HG02588 (cell line): ENCODE results near the gene RRAGD.
"Not testable (repeated sequence)": the region's sequence is repeated elsewhere in the genome, so short reads cannot be mapped to it uniquely, and the experiment has no call there.

Experiments
- ATAC-seq: cut with Tn5 transposase; IDR thresholded peaks from one replicate; pipeline ENCODE4 v1.9.1; 2021; ENCODE audit warnings: mild to moderate bottlenecking, moderate library complexity; ENCODE audit not compliant: unreplicated experiment

The RRAGD gene

DNA sequence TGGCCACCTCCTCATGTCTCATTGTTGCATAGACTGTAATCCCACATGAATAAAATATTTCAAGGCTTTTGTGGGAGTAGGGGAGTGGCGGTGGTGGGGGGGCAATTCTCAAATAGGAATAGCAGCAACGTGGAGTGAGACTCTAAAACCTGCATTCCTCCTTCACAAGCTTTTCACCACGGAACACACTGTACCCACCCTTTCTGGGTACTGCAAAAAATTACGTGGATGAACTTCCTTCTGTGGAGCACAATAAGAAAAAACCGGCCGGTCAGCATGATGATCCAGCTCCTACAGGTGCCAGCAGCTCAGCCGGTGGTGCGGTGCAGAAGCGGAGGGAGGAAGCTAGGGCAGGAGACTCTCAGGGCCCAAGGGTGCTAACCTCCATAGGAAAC lies 930 bp upstream of the RRAGD start:
- ATAC-seq: no peak

DNA sequence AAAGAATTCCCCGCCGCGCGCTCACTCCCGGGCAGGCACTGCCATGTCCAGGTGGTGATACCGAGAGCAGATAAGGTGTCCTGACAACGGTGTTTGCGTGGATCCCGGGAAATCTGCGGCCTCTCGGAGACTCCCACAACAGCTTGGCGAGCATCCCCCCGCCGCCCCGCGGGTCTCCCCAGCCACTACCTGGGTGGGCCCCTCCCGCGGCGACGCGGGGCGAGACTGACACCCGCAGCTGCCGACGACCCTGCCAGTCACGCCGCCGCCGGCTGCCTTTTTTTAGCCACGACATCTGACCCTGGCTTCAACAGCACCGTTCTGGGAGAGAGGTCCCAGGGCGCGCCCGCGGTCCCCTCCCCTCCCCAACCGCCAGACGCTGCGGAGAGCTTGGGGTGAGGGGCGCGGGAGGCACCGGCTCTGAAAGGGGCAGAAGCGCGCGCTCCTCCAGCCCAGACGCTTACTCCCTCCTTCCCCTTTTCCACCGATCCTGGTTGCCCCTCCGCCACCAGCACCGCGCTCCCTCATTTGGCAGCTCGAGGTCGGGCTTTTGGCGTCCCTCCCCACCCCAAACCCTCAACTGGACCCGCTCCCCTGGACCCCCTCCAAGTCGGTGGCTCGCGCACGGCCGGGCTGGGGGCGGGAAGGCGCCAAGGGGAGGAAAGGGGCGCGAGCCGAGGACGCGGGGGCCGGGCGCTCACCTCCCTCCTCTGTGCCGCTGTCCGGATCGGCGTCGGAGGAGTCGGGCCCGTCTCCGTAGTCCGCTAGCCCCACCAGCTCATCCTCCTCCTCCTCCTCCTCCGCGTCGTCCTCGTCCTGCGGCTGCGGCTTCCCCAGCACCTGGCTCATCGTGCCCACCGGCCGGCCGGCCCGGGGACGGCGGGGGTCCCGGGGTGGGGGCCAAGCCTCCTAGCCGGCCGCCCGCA lies 665 bp downstream of the RRAGD start:
- peak; percentile 37 for ATAC-seq

DNA sequence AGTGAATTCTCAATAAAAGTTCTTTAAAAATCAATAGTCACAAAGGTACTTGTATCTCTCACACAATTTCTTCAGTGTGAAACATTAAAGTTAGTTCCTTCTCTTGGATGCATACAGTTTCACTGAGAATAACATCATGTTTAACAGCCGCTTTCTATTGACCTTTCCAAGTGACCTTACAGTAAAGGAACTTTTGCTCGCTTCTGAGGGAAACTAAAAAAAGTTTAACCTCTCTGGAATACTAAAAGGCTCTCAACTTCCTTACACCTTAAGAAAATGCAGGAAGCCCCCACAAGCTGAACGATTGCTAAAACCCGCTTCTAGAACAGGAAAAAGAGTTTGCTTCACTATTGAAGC lies 1.3 kb downstream of the RRAGD start:
- ATAC-seq: no peak

DNA sequence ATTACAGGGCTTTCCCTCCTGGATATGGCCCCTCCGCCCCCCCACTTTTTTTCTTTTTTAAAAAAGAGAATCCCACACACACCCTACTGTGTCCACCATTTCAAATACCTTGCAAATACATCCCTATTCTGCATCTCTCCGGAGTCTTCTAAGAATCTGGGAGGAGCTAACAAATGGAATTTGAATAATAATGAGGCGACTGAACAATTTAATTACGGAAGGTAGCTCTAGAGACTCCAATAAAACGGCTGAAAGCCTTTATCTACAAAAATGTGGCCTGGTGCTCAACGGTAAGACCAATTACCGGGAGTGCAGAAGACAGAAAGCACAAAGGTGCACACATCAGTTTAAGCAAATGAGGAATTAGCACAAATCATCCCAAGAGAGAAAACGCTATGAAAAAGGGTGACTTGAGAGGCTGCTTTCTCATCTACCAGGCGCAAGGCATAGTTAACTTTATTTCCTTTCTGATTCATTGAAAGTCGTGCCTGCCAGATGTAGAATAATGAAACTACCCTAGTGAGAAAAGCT lies 1.8 kb downstream of the RRAGD start:
- ATAC-seq: no peak

DNA sequence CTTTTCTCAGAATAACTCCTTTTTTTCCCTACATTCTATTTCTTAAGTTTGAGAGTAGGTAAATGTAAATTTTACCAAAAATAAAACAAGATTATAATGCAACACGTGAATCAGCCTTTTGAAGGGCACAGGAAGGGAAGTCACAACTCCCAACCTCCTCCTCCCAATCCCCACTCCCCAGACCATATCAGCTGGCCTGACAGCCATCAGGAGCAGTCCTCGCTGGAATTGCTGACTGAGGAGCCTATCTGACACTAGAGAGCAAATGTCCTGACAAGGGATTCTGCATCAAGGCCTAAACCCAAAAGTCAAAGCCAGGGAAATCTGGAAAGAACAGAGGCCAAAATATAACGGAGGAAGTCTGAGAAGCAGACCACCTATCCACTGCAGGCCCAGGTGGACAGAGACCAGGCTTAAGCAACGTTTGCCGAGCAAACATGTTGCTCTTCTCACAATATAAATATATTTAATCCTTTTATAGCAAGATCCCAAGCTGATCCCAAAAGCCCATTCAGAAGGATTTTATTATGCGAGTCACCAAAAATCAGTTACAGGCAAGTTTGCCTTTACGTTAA lies 2.5 kb downstream of the RRAGD start:
- ATAC-seq: no peak

DNA sequence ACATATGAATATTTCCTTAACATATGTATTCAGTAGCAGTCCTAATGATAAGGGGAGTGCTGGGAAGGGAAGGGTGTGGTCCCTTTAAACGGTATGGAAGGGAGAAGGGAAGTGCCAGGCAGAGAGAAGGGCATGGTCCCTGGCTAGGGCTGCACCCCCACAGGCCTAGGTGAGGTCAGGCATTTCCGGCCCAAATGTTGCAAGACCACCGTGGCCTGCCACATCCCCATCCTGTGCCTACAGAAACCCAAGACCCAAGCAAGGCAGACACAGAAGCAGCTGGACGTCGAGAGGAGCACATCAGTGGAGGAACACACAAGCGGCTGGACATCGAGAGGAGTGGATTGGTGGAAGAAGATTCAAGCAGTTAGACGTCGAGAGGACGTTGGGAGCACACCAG lies 5.9 kb downstream of the RRAGD start:
- ATAC-seq: no peak

DNA sequence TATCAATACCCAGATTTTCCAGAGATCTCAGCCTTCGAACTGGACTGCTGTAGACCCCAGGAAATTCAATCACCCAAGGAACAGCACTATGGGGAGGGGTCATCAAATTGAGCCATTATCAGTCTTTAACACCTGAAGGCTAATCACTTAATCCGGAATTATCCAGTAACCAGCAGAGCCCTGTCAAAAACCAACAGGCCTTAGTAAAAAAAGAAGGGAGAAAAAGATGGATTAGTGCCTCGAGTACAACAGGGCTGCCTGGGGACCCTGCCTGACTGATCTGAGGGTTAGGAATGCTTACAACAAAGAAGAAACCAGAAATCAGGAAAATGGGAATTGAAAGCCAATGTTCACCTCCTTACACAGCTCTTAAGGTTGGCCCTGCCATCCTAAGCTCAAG lies 7.6 kb downstream of the RRAGD start:
- ATAC-seq: no peak

DNA sequence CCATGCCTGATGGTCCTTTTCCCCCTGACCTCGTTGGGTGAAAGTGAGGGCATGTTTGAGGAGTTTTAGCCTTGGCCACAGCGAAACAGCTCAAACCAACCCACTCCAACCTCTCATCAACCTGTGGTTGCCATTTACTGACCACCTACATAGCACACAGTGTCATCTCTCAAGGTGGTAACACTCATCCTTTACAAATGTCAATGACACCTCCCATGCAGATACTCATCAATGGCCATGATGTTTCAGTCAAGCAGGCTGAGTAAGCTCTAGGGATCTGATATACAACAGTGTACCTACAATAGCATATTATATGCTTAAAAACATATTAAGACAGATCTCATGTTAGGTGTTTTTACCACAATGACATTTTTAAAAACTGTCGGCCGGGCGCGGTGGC lies 9.3 kb downstream of the RRAGD start:
- no peak for ATAC-seq

DNA sequence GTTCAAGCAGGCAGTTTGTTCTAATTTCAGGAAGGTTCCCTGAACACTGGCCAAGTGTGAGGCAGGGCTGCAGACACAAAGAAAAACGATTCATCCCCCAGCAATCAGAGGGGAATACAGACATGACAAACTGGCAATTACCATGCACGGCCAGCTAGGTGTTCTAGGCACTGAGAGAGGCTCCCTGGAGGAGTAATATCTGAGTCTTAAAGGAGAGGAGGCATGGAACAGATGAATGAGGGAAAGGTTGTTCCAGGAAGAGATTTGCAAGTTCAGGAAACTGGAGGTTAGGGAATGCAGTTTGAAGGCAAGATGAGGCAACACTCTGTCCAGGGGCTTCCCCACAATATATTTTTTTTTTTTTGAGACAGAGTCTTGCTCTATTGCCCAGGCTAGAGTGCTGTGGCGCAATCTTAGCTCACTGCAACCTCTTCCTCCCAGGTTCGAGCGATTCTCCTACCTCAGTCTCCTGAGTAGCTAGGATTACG lies 11.1 kb downstream of the RRAGD start:
- ATAC-seq: no peak

DNA sequence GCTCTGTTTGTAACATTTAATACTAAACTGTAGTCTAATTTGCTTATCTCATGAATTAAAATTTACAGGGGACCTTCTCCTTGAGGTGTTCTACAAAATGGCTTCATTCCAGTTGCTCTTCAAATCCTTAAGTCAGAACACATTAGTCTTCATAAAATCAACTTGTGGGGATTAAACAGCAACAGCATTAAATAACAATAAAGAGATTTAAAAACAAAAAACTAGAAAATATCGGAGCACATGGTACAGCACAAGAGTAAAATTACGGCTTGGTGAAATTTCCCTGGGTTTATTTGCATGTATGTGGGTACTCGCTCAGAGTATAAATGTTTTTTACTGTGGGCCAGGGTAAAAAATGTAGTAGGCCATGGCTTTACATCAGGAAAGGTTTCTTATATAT lies 12.0 kb downstream of the RRAGD start:
- ATAC-seq: no peak

DNA sequence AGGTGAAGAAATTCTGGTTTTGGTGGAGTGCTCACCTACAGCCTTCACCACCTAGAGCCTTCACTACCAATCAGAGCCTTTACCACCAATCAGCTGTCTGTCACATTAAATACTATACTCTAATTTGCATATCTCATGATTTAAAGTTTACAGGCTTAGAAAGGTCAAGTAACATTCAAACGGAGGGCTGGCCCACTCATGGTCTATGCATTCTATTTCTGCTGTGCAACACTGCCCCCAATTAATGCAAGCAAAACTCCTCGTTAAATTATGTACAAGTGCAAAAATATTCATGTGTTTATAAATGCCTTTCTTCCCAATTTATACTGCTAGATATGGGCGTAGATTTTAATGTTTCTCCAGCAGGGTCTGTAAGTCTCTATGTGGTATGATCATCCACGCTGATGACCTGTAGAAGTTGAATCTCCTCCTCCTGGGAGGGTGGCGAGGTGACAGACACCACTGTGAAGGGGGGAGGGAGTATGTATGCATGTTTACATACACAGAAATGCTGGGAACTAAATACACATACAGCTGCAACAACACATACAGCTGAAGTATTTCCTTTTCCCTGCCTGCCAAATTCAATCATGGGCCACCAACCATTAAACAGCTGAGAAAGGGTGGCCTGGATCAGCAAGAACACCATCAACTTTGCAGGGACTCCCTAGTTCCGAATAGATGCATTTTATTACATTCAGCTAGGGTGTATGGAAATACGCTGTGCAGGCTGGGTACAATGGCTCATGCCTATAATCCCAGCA lies 13.1 kb downstream of the RRAGD start:
- ATAC-seq: no peak

DNA sequence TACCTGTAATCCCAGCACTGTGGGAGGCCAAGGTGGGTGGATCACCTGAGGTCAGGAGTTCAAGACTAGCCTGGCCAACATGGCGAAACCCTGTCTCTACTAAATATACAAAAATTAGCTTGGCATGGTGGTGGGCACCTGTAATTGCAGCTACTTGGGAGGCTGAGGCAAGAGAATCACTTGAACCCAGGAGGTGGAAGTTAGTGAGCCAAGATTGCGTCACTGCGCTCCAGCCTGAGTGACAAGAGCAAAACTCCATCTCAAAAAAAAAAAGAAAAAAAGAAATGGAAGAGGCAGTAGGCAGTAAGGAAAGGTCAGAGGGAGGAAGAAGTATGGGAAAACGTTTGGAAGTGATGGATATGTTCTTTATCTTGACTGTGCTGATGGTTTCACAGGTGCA lies 14.2 kb downstream of the RRAGD start:
- not testable (repeated sequence) for ATAC-seq

DNA sequence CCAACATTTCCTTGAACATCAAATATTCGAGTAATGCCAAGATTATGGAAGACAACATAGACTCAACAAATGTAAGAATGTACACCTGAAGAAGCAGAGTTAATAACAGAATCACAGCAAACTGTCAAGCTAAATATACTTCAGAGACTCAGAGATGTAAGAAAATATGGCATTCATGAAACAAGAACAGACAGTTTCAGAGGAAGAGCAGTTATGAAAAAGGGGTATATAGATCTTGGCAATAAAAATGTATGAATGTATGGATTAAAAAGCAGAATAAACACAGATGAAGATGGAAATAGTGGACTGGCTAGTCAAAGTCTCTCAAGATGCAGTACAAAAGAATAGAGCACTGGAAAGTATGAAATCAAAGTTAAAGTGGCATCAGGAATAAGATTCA lies 18.4 kb downstream of the RRAGD start:
- no peak for ATAC-seq

DNA sequence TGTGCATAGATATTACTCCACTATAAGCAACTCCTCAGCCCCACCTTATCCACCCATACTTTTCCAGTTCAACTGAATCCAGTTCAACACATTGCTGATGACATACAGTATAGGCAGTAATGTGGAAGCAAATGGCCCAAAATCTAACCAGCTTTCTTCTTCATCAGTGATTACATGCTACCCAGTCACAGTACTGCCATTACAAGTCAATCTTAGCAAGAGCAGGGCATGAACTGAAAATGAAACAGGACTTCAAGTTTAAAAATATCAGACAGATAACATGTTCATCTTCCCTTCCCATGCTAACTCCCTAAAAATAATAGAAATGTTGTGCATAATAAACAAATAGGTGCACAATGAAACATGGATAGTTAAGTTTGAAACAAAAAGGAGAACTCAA lies 19.2 kb downstream of the RRAGD start:
- ATAC-seq: no peak

DNA sequence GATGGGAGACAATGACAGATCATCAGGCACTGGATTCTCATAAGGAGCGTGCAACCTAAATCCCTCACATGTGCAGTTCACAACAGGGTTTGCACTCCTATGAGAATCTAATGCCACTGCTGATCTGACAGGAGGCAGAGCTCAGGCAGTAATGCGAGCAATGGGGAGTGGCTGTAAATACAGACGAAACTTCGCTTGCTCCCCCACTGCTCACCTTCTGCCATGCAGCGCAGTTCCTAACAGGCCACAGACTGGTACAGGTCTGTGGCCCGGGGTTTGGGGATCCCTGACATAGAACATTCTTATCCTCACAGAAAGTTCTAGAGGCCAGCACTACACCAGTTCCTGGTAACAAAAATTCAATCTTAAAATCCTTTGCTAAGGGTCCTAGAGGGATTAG lies 23.2 kb downstream of the RRAGD start:
- ATAC-seq: no peak

DNA sequence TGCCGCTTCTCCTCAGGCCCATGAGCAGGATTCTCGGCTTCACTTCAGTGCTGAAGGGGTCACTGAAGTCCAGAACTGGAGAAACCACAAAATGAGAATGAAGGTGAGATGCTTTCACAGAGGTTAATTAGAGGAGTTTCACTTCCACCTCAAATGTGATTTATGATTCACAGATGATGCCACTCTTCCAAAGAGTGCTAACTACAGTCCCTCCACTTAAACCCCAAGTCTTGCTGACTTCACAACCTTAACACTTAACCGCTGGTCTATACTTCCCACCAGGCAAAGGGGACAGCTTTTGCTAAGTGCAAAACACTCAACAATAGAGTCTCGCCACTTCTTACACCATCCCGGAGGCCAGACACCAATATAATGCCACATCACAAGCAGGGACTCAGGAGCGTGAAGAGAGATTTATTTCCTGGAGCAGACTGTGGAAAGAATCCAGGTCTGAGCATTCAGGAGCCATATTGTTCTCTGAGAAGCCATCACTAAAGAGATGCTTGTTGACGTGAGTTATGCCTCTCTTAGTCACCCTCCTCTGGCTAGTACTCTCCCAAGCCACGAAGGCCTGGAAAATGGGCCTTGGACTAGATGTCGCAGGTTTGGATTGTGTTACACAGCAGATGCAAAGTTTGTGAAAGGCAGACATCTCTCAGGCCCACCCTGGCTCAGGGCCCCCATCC lies 24.4 kb downstream of the RRAGD start:
- ATAC-seq: peak; percentile 91

DNA sequence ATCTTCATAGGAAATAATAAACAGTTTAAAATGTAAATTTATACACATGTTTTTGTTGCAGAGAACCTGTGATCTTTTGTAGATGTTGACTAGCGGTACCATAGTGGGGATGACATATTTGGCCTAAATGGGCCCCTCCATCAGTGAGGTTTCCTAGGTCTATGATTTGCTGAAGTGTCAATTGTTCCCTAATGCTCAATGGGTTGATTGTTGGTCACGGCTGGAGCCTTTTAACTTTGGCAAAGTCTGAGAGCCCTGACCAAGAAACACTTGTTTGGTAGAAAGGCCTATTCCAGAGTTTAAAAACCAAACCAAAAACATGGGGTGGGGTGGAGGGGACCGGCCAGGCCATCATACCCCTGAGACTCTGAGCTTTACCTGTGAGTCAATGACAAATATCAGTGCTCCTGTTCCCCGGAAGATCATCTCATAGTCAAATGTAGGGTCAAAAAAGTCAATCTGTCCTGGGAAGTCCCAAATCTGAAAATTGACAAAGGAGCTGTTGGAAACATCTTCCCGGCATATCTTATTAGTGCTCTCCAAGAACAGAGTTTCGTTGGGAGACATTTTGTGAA lies 25.1 kb downstream of the RRAGD start:
- peak; percentile 21 for ATAC-seq

DNA sequence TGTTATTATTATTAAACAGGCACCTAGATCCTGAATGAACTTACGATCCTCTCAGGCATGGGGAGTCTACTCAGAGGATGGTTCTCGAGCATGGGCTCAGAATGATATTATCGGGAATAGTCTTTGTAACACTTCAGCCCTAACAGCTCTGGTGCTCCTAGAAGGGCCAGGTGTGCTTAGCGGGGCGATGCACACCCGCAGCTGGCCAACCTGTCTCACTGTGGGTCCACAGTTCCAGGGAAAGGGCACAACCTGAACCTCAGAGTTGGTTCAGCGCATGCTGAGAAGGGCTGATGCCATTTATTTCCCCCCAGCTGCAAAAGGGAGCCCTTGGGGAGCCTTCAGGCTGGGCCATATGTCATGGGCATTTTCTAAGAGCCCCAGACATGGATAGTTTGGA lies 26.2 kb downstream of the RRAGD start:
- no peak for ATAC-seq

DNA sequence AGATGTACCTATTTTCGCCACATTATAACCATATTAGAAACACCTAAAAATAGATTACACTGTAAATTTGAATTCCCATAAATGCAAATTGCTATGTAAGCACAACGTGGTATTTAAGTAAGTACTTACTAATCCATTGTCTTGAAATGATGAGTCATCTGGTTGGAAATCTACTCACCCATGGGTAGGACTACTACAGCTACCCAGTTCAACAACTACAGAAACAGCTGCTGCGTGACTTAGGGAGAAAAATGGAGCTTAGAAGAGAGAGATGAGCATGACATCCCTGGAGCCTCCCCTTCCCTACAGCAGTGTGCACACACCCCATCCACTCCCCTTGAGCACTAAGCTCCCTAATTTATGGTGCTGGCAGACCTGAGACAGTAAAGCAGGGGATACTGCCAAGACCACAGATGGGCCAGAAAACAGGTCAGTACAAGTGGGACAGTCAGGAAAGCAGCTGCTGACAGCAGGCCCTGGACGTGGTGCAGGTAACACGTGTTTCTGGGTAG lies 26.9 kb downstream of the RRAGD start:
- ATAC-seq: no peak

DNA sequence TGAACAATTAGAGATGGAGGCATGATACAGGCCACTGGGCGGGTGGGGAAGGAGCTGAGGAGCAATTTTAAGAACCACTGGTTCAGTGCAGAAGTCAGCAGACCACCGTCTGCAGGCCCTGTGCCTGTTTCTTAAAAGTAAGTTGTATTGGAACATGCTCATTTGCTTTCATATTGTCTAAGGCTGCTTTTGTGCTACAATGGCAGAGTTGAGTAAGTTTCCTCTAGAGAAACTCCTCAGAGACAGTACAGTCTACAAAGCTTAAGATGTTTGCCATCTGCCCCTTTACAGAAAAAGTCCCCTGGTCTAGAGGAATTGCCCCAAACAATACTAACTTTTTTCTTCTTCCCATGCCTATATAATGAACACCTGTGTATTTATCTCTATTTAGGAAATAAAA lies 31.0 kb downstream of the RRAGD start:
- no peak for ATAC-seq
